T47D (cell line): ENCODE measurements around the gene PPP1R9B.
A peak's percentile ranks its signal among the peaks of the same experiment; 100 is the strongest.

Experiments used
- DNase-seq, 2 experiments: peaks; one replicate each; pipeline versions ENCODE4 v3.0.0 to v3.0.0-alpha.2; 2011 to 2012; ENCODE audit warnings: low read depth in 1 of 2, low spot score in 1 of 2
- JUND ChIP-seq: IDR thresholded peaks from 2 replicates; pipeline ENCODE4 v1.6.1; 2012; ENCODE audit warnings: low read depth
- in situ Hi-C: cut with HindIII; loops from 2 replicates; pipeline ENCODE4 v1.10.0; 2016; ENCODE audit warnings: low sequenced_read_pairs, low pct_unique_long_range_greater_than_20kb

The PPP1R9B gene

GRCh38 chr17:50175035-50175807 is 24.7 kb upstream of the PPP1R9B start:
- no peak for TF ChIP-seq JUND
- no peak for DNase-seq
- in situ Hi-C loops = no loop called here

DNA sequence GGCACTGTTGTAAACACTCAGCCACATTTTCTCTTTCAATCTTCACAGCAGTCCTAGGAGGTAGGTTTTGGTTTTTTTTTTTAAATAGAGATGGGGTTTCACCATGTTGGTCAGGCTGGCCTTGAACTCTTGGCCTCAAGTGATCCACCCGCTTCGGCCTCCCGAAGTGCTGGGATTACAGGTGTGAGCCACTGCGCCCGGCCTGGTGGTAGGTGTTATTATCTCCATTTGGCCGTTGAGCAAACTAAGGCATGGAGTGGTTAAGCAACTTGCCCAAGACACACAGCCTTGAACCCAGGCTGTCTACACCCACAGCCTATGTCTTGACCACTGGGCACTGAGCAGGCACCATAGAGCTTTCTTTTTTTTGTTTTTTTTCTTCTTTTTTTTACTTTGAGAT is 24.0 kb upstream of the PPP1R9B start:
- no peak for DNase-seq
- no peak for TF ChIP-seq JUND
- in situ Hi-C loops = no loop called here

- no peak for TF ChIP-seq JUND
- in situ Hi-C loops = no loop called here
- no peak for DNase-seq
Observed at GRCh38 chr17:50173335-50173941, 23.0 kb upstream of the PPP1R9B start.

DNA sequence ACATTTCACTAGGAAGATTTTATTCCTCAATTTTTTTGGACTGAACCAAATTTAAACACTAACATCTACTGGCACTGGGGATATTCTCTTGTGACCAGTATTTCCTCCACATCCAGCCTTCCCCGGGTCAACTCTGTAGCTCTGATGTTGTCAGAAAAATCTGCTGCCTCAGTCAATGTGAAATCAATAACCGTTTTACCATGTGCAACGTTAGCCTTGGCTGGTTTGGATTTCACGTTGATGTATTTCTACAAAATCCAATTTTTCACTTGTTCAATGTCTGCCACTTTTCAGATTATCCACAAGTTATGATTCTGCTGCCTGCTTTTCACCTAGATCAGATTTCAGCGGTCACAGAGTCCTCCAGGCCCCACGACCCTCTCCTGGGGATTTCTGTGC is 22.5 kb upstream of the PPP1R9B start:
- no peak for DNase-seq
- TF ChIP-seq JUND = no peak
- in situ Hi-C loops = no loop called here

GRCh38 chr17:50172130-50172529 is 21.7 kb upstream of the PPP1R9B start:
- no peak for DNase-seq
- in situ Hi-C loops = no loop called here
- TF ChIP-seq JUND = no peak

DNA sequence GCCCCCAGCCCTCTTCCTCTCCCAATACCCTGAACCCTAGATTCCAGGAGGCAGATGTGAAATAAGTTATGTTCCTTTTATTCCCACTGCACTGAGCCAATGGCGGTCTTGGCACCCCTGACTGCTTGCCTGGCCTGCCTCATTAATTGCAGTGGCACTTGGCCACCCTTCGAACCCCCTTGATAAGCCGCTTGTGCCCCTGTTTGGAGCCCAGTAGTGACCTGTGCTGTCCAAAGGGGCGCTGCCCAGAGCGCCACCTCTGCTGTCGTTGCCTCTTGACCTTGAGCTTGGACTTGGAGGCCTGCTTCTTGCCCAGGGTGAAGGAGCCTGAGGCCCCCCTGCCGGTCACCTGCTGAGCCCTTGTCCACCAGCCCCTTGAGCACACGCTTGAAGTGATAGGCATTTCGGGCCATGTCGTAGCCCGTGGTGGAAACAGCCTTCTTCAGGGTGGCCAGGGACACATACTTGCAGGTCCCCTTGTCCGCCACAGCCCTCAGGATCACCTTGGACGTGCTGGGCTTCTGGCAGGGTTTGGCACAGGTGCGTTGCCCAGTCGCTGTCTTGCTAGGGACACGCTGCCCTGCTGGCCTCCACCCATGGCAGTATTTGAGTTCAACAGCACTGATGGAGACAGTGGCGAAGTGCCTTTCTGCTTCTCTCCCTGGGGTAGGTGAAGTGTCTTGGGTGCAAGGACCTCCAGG is 21.0 kb upstream of the PPP1R9B start:
- TF ChIP-seq JUND = no peak
- DNase-seq = no peak
- in situ Hi-C loops = no loop called here

GRCh38 chr17:50170662-50171370 is 20.3 kb upstream of the PPP1R9B start:
- DNase-seq = no peak
- in situ Hi-C loops = no loop called here

GRCh38 chr17:50169881-50170459 is 19.5 kb upstream of the PPP1R9B start:
- TF ChIP-seq JUND = no peak
- DNase-seq = no peak
- in situ Hi-C loops = no loop called here

More at GRCh38 chr17:50170662-50171370, 20.3 kb upstream of the PPP1R9B start:
- TF ChIP-seq JUND = no peak

GRCh38 chr17:50169121-50169764 is 18.8 kb upstream of the PPP1R9B start:
- TF ChIP-seq JUND = no peak
- in situ Hi-C loops = no loop called here
- peak; percentile 51 to 85 for DNase-seq

DNA sequence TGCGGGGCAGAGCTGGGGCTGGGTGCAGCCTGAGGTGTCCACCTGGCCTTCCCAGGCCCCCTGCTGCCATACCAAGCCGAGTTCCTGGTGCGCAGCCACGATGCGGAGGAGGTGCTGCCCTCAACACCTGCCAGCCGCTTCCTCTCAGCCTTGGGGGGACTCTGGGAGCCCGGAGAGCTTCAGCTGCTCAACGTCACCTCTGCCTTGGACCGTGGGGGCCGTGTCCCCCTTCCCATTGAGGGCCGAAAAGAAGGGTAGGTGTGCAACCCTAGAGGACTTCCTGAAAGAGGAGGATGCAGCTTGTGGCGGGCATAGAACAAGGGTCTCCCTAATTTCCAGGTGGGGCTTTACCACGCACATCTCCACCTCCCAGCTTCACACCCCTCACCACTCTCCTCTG is 17.8 kb upstream of the PPP1R9B start:
- TF ChIP-seq JUND = no peak
- DNase-seq = no peak
- in situ Hi-C loops = no loop called here

DNA sequence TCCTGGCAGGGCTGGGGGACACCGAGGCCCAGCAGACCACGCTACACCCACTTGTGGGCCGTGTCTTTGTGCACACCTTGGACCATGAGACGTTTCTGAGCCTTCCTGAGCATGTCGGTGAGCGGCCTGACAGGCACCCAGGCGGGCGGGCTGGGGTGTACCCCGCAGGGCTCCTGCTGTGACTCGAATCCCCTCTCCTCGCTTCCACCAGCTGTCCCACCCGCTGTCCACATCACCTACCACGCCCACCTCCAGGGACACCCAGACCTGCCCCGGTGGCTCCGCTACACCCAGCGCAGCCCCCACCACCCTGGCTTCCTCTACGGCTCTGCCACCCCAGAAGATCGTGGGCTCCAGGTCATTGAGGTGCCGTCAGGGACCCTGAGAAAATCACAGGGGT is 16.9 kb upstream of the PPP1R9B start:
- in situ Hi-C loops = no loop called here
- TF ChIP-seq JUND = no peak
- no peak for DNase-seq
